ENCODE data around the gene OTOA. TPM values are rescaled to one million over a fixed set of nuclear protein-coding genes. Genes with fewer than 3 reads are reported as not detected.
"Not testable (repeated sequence)": the region's sequence is repeated elsewhere in the genome, so short reads cannot be mapped to it uniquely, and the experiment has no call there.

The OTOA gene
- total and polyA plus RNA-seq, 9 donors = 0.05 to 0.18 (median 0.09) TPM; not detected in 1

DNA sequence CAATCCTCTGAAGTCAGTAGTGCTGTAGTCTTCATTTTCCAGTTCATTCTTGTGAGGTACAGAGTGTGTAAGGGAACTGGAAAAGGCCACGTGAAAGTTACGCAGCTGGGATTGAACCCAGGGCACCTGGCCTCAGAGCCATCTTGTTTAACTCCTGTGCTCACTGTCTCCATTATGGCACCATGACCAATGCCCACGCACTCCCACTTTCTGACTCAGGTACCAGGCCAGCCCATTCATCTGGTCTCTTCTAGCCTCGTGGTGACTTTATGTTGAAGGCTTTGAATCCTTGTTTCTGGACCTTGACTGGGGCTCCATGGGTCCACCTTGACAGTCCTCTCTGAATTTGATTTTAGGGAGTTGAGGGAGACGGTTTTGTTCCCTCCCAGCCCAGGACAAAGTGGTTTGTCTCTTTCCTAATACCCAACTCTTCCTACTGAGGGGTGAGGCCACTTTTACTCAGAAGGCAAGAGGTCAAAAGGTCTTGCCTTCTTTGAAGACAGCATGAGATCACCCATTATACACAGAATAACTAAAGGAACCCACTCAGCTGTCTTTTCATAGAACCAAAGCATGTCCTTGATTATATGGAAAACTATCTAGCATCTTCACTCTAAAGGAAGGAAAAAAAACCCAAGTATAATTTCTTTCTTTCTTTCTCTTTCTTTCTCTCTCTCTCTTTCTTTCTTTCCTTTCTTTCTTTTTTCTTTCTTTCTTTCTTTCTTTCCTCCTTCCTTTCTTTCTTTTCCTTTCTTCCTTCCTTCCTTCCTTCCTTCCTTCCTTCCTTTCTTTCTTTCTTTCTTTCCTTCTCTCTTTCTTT is 50.0 kb downstream of the OTOA start:
- Histone ChIP-seq H3K4me3 (ENCODE audit: low read length) (no peak overlapping the region), H3K27me3 (ENCODE audit: control insufficient read depth, insufficient read depth, low read length) (no peaks in the 10 kb centered on the region), H3K4me1 (ENCODE audit: control insufficient read depth, insufficient read depth, low read length) (no peaks in the 10 kb centered on the region), H3K9me3 (replicated peaks; ENCODE audit: control insufficient read depth, low read depth, low read length) (no peaks in the 10 kb centered on the region), H3K36me3 (ENCODE audit: control insufficient read depth, insufficient read depth, low read length) (no peaks in the 10 kb centered on the region), H3K27ac (ENCODE audit: low read length) (no peak overlapping the region)
- no peak for DNase-seq
- WGBS (ENCODE audit: insufficient coverage) = no CpG with 5 or more reads among the region's 5 CpGs

DNA sequence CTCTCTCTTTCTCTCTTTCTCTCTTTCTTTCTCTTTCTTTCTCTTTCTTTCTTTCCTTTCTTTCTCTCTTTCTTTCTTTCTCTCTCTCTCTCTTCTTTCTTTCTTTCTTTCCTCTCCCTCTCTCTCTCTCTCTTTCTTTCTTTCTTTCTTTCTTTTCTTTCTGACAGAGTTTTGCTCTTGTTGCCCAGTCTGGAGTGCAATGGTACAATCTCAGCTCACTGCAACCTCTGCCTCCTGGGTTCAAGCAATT is 50.5 kb downstream of the OTOA start:
- H3K27me3 ChIP-seq (ENCODE audit: control insufficient read depth, insufficient read depth, low read length); H3K4me1 ChIP-seq (ENCODE audit: control insufficient read depth, insufficient read depth, low read length); H3K36me3 ChIP-seq (ENCODE audit: control insufficient read depth, insufficient read depth, low read length); H3K27ac ChIP-seq (ENCODE audit: low read length); H3K9me3 ChIP-seq (replicated peaks; ENCODE audit: control insufficient read depth, low read depth, low read length); H3K4me3 ChIP-seq (ENCODE audit: low read length); DNase-seq: not testable (repeated sequence)

DNA sequence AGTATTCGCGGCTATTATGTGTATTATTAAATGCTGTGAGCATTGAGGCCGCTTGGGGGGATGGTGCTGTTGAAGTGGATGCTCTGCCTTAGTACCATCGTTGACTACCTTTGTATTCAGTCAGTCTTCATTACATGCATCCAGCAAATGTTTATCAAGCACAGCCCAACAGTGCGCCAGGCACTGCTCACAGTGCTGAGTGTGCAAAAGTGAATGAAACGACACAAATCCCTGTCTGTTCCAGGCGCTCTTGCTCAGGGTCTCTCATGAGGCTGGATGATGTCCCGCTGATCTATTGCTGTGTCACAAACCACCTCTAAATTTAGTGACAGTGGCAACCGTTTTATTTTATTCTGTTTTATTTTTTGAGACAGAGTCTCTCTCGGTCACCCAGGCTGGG is 53.8 kb downstream of the OTOA start:
- DNase-seq = no peak
- Histone ChIP-seq H3K27ac (ENCODE audit: low read length) (no peak overlapping the region), H3K27me3 (ENCODE audit: control insufficient read depth, insufficient read depth, low read length) (no peaks in the 10 kb centered on the region), H3K4me3 (ENCODE audit: low read length) (no peak overlapping the region), H3K36me3 (ENCODE audit: control insufficient read depth, insufficient read depth, low read length) (no peaks in the 10 kb centered on the region), H3K4me1 (ENCODE audit: control insufficient read depth, insufficient read depth, low read length) (no peaks in the 10 kb centered on the region), H3K9me3 (replicated peaks; ENCODE audit: control insufficient read depth, low read depth, low read length) (no peaks in the 10 kb centered on the region)
- 59% methylated on average over 3 of the region's 10 CpGs for WGBS (ENCODE audit: insufficient coverage)

DNA sequence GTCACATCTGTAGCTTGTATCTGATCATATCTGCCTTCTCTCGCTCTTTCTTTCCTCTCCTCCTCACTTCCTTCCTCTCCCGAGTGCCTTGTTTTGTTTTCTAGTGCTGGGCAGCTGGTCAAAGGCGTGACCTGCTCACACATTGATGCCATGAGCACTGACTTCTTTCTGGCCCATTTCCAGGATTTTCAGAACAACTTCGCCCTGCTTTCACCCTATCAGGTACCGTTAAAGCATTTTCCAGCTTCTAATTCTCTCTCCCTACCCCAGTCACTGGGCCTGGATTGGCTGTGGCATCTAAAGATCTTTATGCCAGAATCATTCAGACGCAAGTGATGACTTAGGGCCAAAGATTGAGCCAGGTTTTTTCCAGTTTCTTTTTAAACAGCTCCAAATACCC is 55.5 kb downstream of the OTOA start:
- H3K9me3 ChIP-seq (replicated peaks; ENCODE audit: control insufficient read depth, low read depth, low read length) = no peaks in the 10 kb centered on the region
- H3K27ac ChIP-seq (ENCODE audit: low read length) = no peak overlapping the region
- H3K4me3 ChIP-seq (ENCODE audit: low read length) = no peak overlapping the region
- no peaks in the 10 kb centered on the region for H3K4me1 ChIP-seq (ENCODE audit: control insufficient read depth, insufficient read depth, low read length)
- DNase-seq = peak; percentile 25
- no peaks in the 10 kb centered on the region for H3K36me3 ChIP-seq (ENCODE audit: control insufficient read depth, insufficient read depth, low read length)
- WGBS (ENCODE audit: insufficient coverage) = 39% methylated on average over 6 of the region's 6 CpGs
- H3K27me3 ChIP-seq (ENCODE audit: control insufficient read depth, insufficient read depth, low read length) = no peaks in the 10 kb centered on the region

DNA sequence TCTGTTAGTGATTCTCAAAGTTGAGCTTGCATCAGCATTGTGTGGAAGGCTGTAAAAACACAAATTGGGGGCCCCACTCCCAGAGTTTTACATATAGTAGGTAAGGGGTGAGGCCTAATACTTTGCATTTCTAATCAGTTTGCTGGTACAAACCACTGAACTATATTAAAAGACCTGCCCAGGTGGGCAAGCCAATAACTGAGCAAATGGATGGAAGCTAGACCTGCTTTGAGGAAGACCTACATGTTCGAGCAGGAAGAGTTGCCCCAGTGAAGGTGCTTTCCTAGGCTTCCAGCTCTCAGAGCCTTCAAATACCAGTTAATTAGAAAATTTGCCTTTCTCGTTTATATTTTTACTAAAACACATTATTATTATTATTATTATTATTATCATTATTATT is 56.8 kb downstream of the OTOA start:
- no peak overlapping the region for H3K4me3 ChIP-seq (ENCODE audit: low read length)
- H3K36me3 ChIP-seq (ENCODE audit: control insufficient read depth, insufficient read depth, low read length) = no peaks in the 10 kb centered on the region
- H3K27ac ChIP-seq (ENCODE audit: low read length) = no peak overlapping the region
- WGBS (ENCODE audit: insufficient coverage) = no CpG with 5 or more reads among the region's 2 CpGs
- H3K4me1 ChIP-seq (ENCODE audit: control insufficient read depth, insufficient read depth, low read length) = no peaks in the 10 kb centered on the region
- DNase-seq = no peak
- no peaks in the 10 kb centered on the region for H3K9me3 ChIP-seq (replicated peaks; ENCODE audit: control insufficient read depth, low read depth, low read length)
- no peaks in the 10 kb centered on the region for H3K27me3 ChIP-seq (ENCODE audit: control insufficient read depth, insufficient read depth, low read length)

DNA sequence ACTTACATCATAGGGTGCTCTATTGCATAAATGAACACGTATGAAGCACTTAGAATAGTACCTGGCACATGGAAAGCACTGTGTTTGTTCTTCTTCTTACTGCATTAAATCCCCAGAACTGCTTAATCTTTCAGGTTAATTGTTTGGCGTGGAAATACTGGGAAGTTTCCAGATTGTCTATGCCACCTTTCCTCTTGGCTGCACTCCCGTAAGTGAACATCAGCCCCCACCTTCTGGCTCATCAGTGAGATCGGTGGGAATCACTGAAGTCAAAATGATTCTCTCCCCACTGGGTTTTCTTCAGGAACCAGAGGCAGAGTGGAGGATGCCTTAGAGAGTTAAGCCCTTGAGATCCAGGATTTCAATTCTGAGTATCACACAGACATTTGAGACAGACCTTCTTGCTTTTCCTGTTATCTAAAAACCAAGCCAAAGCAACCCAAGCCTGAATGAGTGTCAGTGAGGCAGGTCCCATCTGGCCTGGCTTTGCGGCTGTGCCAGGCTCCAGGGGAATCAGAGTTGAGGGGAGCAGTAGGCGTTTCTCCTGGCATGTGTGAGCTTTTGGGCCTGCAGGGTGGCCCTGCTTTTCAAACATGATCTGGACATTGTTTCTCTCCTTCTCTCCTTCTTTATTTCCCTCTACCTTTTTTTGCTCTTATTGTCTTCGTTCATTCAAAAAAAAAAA is 59.1 kb downstream of the OTOA start:
- WGBS (ENCODE audit: insufficient coverage) = no CpG with 5 or more reads among the region's 7 CpGs

DNA sequence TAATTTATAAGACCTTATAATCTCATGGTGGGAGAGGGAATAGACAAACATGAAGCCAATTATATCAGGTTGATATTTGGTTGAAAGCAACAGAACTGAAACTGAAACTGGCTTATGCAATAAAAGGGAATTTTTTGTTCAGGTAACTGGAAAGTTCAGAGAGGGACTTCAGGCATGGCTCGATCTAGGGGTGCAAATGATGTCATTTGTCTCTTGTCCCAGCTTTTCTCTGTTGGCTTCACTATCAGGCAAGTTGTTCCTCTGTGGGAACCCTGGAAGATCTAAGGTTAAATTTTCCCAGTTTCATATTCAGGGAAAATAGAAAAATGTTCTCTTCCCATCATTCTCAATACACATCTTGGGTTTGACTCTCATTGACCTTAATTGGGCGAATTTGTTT is 59.8 kb downstream of the OTOA start:
- no peak overlapping the region for H3K4me3 ChIP-seq (ENCODE audit: low read length)
- H3K36me3 ChIP-seq (ENCODE audit: control insufficient read depth, insufficient read depth, low read length) = no peaks in the 10 kb centered on the region
- no peaks in the 10 kb centered on the region for H3K27me3 ChIP-seq (ENCODE audit: control insufficient read depth, insufficient read depth, low read length)
- no peak overlapping the region for H3K27ac ChIP-seq (ENCODE audit: low read length)
- H3K9me3 ChIP-seq (replicated peaks; ENCODE audit: control insufficient read depth, low read depth, low read length) = no peaks in the 10 kb centered on the region
- no peak for DNase-seq
- no peaks in the 10 kb centered on the region for H3K4me1 ChIP-seq (ENCODE audit: control insufficient read depth, insufficient read depth, low read length)
- 80% methylated on average over 2 of the region's 2 CpGs for WGBS (ENCODE audit: insufficient coverage)

More for the DNA sequence above, 59.1 kb downstream of the OTOA start:
- no peaks in the 10 kb centered on the region for H3K27me3 ChIP-seq (ENCODE audit: control insufficient read depth, insufficient read depth, low read length)
- H3K4me3 ChIP-seq (ENCODE audit: low read length) = no peak overlapping the region
- no peaks in the 10 kb centered on the region for H3K36me3 ChIP-seq (ENCODE audit: control insufficient read depth, insufficient read depth, low read length)
- no peaks in the 10 kb centered on the region for H3K9me3 ChIP-seq (replicated peaks; ENCODE audit: control insufficient read depth, low read depth, low read length)
- no peak overlapping the region for H3K27ac ChIP-seq (ENCODE audit: low read length)
- no peak for DNase-seq
- H3K4me1 ChIP-seq (ENCODE audit: control insufficient read depth, insufficient read depth, low read length) = no peaks in the 10 kb centered on the region

DNA sequence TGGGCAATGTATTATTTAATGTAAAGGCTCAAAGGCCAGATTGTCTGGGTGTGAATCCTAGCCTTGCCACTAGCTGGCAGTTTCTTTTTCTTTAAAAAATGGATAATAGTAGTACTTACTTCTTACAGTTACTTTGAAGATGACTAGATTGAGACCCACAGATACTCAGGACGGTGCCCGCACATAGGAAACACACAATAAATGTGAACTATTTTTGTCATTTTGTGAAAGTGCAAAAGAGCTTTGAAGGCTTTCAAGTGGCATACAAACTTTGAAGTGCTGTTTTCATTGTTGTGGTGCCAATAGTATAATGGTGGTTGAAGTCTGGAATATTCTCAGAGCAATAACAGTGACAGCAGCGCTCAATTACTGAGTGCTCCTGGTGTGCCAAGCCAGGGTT is 63.6 kb downstream of the OTOA start:
- no peak for DNase-seq
- Histone ChIP-seq H3K9me3 (replicated peaks; ENCODE audit: control insufficient read depth, low read depth, low read length) (no peaks in the 10 kb centered on the region), H3K36me3 (ENCODE audit: control insufficient read depth, insufficient read depth, low read length) (no peaks in the 10 kb centered on the region), H3K27ac (ENCODE audit: low read length) (no peak overlapping the region), H3K4me1 (ENCODE audit: control insufficient read depth, insufficient read depth, low read length) (no peaks in the 10 kb centered on the region), H3K4me3 (ENCODE audit: low read length) (no peak overlapping the region), H3K27me3 (ENCODE audit: control insufficient read depth, insufficient read depth, low read length) (no peaks in the 10 kb centered on the region)
- 100% methylated on average over 2 of the region's 3 CpGs for WGBS (ENCODE audit: insufficient coverage)

DNA sequence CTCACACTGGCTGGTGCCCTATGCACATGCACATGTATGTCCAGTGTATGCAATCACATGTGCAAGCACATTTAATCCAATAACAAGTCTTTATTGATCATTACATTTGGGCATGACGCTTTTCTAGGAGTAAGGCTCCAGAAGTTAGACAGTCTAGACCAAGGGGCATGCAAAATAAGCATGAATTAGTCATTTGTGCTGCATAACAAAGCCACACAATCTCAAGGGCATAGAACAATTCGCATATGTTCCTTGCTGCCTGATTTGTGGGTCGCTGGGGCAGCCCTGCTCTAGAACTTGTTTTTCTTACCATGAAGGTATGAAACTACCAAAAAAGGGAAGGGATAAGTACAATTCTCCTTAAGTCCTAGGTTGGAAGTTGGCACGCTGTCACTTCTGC is 67.5 kb downstream of the OTOA start:
- H3K27me3 ChIP-seq (ENCODE audit: control insufficient read depth, insufficient read depth, low read length); H3K4me1 ChIP-seq (ENCODE audit: control insufficient read depth, insufficient read depth, low read length); H3K27ac ChIP-seq (ENCODE audit: low read length); DNase-seq; H3K36me3 ChIP-seq (ENCODE audit: control insufficient read depth, insufficient read depth, low read length); H3K4me3 ChIP-seq (ENCODE audit: low read length); H3K9me3 ChIP-seq (replicated peaks; ENCODE audit: control insufficient read depth, low read depth, low read length): not testable (repeated sequence)
- no CpG with 5 or more reads among the region's 4 CpGs for WGBS (ENCODE audit: insufficient coverage)

DNA sequence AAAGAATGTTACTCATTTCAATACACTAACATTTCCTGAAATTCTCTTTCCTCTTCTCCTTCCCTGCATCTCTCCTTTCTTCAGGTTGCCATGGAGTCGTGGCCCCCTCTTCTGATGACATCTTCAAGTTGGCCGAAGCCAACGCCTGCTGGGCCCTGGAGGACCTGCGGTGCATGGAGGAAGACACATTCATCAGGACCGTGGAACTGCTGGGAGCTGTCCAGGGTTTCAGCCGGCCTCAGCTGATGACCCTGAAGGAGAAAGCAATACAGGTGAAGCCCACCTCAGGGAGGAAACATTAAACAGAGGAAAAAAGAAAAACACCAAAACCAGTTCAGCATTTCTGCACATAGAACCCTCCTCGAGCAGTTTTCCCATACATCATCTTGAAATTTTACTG is 76.9 kb downstream of the OTOA start:
- H3K4me1 ChIP-seq (ENCODE audit: control insufficient read depth, insufficient read depth, low read length); DNase-seq; H3K4me3 ChIP-seq (ENCODE audit: low read length); H3K9me3 ChIP-seq (replicated peaks; ENCODE audit: control insufficient read depth, low read depth, low read length); H3K27me3 ChIP-seq (ENCODE audit: control insufficient read depth, insufficient read depth, low read length); H3K36me3 ChIP-seq (ENCODE audit: control insufficient read depth, insufficient read depth, low read length); H3K27ac ChIP-seq (ENCODE audit: low read length): not testable (repeated sequence)
- no CpG with 5 or more reads among the region's 7 CpGs for WGBS (ENCODE audit: insufficient coverage)

All from muscle of leg (tissue), 11 donors.